ENCODE results near the gene ZNF714. TPM values are rescaled to one million over a fixed set of nuclear protein-coding genes. Genes with fewer than 3 reads are reported as not detected.

The ZNF714 gene
- total and polyA plus RNA-seq, 9 of the 15 experiments (the other 6 are each of a cell fraction or from before 2014, with no cell fraction given), result 16.2 to 40.8 (median 28.9) TPM

DNA sequence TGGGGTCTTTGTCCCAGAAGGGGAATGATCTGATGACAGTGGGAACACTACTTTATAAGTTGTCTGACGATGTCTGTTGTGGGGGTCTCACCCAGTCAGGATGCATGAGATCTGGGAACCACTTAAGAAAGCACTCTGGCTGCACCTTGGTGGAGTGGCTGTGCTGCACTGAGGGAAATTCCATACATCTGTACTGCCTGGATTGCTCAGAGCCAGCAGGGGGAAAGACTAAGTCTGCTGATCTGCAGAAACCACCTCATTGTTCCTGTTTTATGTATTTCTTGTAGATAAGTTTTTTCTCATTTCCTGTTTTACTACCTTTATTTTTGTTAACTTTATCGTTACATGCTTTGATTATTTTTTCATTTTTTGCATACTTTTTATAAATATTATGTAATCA is 34.3 kb upstream of the ZNF714 start:
- WGBS (ENCODE audit: insufficient coverage, low coverage, missing lambda C conversion rate), result 96% methylated on average over 2 of the region's 2 CpGs
- H3K36me3 ChIP-seq (ENCODE audit: control insufficient read depth, insufficient read depth, low read length), result peaks cover 21% of the 10 kb centered on the region; the same call in 2 of the 3 replicates
- TF ChIP-seq TCF7L2 (IDR thresholded peaks at IDR 0.05; ENCODE audit: low read depth, low read length) (no peak), SP2 (IDR thresholded peaks at IDR 0.05; ENCODE audit: extremely low read depth, low read depth, low read length, poor library complexity, severe bottlenecking) (no peak), DACH1 (IDR thresholded peaks at IDR 0.05; ENCODE audit: partially characterized antibody) (no peak), ZNF707 (CRISPR knock-in tag; conservative IDR thresholded peaks at IDR 0.05) (no peak), TARDBP (IDR thresholded peaks at IDR 0.05) (no peak), ADNP (tag; IDR thresholded peaks at IDR 0.05) (no peak)
- TF ChIP-seq, protein P1, sequence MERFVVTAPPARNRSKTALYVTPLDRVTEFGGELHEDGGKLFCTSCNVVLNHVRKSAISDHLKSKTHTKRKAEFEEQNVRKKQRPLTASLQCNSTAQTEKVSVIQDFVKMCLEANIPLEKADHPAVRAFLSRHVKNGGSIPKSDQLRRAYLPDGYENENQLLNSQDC (CRISPR knock-in tag; IDR thresholded peaks at IDR 0.05), result no peak
- TF ChIP-seq, protein P2, sequence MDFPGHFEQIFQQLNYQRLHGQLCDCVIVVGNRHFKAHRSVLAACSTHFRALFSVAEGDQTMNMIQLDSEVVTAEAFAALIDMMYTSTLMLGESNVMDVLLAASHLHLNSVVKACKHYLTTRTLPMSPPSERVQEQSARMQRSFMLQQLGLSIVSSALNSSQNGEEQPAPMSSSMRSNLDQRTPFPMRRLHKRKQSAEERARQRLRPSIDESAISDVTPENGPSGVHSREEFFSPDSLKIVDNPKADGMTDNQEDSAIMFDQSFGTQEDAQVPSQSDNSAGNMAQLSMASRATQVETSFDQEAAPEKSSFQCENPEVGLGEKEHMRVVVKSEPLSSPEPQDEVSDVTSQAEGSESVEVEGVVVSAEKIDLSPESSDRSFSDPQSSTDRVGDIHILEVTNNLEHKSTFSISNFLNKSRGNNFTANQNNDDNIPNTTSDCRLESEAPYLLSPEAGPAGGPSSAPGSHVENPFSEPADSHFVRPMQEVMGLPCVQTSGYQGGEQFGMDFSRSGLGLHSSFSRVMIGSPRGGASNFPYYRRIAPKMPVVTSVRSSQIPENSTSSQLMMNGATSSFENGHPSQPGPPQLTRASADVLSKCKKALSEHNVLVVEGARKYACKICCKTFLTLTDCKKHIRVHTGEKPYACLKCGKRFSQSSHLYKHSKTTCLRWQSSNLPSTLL (IDR thresholded peaks at IDR 0.05), result no peak
- TF ChIP-seq, protein P3, sequence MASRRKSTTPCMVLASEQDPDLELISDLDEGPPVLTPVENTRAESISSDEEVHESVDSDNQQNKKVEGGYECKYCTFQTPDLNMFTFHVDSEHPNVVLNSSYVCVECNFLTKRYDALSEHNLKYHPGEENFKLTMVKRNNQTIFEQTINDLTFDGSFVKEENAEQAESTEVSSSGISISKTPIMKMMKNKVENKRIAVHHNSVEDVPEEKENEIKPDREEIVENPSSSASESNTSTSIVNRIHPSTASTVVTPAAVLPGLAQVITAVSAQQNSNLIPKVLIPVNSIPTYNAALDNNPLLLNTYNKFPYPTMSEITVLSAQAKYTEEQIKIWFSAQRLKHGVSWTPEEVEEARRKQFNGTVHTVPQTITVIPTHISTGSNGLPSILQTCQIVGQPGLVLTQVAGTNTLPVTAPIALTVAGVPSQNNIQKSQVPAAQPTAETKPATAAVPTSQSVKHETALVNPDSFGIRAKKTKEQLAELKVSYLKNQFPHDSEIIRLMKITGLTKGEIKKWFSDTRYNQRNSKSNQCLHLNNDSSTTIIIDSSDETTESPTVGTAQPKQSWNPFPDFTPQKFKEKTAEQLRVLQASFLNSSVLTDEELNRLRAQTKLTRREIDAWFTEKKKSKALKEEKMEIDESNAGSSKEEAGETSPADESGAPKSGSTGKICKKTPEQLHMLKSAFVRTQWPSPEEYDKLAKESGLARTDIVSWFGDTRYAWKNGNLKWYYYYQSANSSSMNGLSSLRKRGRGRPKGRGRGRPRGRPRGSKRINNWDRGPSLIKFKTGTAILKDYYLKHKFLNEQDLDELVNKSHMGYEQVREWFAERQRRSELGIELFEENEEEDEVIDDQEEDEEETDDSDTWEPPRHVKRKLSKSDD (conservative IDR thresholded peaks at IDR 0.05; ENCODE audit: low read length), result no peak
- H3K4me1 ChIP-seq (replicated peaks in 1 of 2; ENCODE audit: control insufficient read depth in 2 of 2, insufficient read depth in 2 of 2, low read length in 2 of 2), result no peaks in the 10 kb centered on the region
- H3K79me2 ChIP-seq (ENCODE audit: control insufficient read depth, insufficient read depth, low read length), result peaks cover 13% of the 10 kb centered on the region; the same call in 2 of the 3 replicates
- no peak overlapping the region for H3K27ac ChIP-seq (ENCODE audit: extremely low read depth, low read depth, low read length)
- DNase-seq (ENCODE audit: extremely low read depth in 1 of 4, low spot score in 3 of 4) (no peak), ATAC-seq (no peak), FAIRE-seq (no peak)
- H3K4me2 ChIP-seq (ENCODE audit: insufficient read depth, low read length), result no peak overlapping the region
- BruUV-seq (replicated peaks), result no TSS peak
- in situ Hi-C loops (cut with MboI) (no loop called here), intact Hi-C loops (cut with micrococcal nuclease) (no loop called here)
- H3K9me3 ChIP-seq (replicated peaks; ENCODE audit: control insufficient read depth, insufficient read depth, low read depth, low read length), result peaks cover 7% of the 10 kb centered on the region
- no peaks in the 10 kb centered on the region for H3K9me1 ChIP-seq (ENCODE audit: control insufficient read depth, insufficient read depth, low read length)
- H3K9ac ChIP-seq (ENCODE audit: insufficient read depth in 1 of 2, low read depth in 2 of 2, low read length in 2 of 2), result no peak overlapping the region
- H4K20me1 ChIP-seq (replicated peaks; ENCODE audit: control insufficient read depth, insufficient read depth, low read length), result no peaks in the 10 kb centered on the region
- no peak overlapping the region for H2AFZ ChIP-seq (ENCODE audit: low read depth, low read length)
- POLR2A ChIA-PET, result no interaction called here
- CTCF ChIA-PET (ENCODE audit: low intra/inter-chr PET ratio), result no interaction called here
- no peaks in the 10 kb centered on the region for H3K27me3 ChIP-seq (ENCODE audit: control insufficient read depth in 2 of 2, insufficient read depth in 2 of 2, low read length in 2 of 2)
- H3K4me3 ChIP-seq, result no peak overlapping the region

Measured in K562 (cell line).